ENCODE results near the gene CNOT6.

CNOT6 gene

DNA sequence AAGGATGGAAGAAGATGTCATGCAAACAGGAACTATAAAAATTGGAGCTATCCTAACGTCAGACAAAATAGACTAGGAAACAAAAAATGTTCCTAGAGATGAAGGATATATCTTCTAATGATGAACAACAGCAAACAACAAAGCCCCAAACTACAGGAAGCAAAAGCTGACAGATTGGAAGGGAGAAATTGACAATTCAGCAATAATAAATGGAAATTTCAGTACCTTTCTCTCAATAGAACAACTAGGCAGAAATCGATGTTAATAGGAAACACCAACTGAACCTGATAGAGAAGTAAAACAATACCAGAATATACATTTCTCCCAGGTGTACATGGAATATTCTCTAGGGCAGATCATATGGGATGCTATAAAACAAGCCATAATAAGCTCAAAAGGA, 89.6 kb downstream of the CNOT6 start:
- DNase-seq: no peak

DNA sequence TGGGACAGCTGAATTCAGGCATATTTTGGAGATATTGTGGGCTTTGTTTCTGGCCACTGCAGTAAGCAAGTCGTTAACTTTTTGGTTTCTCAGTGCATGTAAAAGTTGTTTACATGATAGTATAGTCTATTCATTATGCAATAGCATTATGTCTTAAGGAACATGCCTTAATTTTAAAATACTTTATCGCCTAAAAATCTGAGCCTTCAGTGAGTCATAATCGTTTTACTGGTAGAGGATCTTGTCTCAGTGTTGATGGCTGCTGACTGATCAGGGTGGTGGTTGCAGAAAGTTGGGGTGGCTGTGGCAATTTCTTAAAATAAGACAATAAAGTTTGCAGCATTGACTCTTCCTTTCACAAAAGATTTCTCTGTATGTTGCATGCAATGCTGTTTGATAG, 92.0 kb downstream of the CNOT6 start:
- no peak for DNase-seq

DNA sequence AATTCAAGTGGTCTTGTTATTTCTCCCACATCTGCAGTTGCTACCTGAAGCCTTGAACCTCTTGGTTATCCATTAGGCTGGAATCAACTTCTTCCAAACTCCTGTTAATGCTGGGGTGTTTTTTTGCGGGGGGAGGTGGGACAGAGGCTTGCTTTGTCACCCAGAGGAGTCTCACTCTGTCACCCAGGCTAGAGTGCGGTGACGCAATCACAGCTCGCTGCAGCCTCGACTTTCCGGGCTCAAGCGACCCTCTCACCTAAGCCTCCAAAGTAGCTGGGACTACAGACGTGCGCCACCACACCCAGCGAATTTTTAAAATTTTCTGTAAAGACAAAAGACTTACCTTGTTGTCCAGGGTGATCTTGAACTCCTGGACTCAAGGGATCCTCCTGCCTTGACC, 92.7 kb downstream of the CNOT6 start:
- DNase-seq: no peak

DNA sequence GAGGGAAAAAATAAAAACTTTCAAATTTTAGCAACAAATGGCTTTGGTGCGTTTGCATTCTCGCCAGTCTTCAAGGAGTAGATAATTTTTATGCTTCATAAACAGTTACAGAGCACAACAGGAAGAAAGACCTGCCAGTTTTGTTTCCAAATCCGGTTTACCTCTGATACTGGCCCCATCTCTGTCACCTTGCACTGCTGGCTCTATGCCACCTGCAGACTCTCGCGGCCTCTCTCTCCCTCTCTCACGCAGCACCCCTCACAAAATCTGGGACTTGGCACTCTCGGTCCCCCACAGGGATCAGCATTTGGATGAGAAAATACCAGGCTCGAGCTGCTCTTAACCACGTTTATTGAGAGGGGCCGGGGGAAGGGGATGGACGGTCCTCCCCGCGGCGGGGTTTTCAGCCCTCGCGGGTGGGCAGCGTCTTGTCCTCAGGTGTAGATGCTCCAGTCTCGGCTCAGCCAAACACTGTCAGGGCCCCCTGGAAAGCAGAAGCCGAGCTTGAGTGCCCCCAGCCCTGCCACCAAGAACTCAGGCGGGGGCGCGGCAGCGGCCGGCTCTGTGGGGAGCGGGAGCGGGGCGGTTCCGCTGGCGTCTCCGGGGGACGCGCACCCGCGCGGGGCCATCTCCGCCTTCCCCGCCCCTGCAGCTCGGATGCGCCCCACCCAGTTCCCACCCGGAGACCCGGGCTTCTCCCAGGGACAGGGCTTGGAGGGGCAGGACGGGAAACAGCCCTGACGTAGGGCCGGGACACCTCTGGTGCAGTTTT, 95.8 kb downstream of the CNOT6 start:
- no peak for DNase-seq

DNA sequence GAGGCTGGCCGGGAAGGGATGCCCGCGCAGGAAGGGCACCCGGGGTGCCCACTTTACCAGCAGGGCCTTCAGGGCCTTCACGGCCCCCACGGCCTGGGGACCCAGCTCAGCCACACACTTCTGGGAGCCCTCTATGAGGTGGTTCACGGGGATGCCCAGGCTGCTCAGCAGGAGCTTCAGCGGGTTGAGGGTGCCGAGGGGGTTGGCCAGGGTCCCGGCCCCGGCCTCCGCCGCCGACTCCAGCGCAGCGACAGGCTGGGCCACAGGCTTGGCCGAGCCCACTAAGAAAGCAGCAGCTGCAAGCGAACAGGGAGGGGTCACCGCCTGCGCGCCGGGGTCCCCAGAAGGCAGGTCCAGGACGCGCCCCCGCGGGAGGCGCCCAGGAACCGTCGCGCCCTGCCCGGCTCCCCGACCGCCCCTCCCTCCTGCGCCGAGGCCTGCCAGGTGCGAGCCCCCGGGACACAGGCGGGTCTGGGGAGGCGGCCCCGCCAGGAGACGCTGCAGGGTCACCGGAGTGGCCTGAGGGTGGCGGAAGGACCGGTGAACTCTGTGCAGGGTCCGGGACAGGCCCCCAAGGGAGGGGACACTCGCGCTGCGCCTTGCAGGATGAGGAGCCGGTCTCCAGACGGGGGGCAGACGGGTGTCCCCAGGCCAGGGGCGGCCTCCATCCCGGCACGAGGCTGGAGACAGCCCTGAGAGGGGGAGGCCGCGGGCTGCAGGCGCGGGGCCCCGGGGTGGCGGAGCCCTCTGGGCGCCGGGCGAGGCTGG, 96.5 kb downstream of the CNOT6 start:
- no peak for DNase-seq

DNA sequence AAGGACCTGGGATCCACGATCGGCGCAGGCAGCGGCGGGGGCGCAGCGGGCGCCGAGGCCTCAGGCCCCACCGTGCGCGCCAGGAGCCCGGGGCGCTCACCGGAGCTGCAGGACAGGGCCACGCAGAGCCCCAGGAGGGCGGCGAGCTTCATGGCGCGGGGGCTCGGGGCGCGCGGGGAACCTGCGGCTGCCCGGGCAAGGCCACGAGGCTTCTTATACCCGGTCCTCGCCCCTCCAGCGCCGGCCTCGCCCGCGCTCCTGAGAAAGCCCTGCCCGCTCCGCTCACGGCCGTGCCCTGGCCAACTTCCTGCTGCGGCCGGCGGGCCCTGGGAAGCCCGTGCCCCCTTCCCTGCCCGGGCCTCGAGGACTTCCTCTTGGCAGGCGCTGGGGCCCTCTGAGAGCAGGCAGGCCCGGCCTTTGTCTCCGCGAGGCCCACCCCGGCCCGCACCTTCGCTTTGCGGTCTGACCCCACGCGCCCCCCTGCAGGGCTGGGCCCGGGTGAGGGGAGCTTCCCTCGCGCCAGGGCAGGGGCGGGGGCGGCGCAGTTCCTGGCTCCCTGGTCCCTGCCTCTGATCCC, 97.2 kb downstream of the CNOT6 start, which contains the start of gene SCGB3A1:
SCGB3A1 (minus strand) TSS at position 189 of the 577 bp plus-strand sequence; CDS start at position 152, 37 bp downstream.
- no peak for DNase-seq

DNA sequence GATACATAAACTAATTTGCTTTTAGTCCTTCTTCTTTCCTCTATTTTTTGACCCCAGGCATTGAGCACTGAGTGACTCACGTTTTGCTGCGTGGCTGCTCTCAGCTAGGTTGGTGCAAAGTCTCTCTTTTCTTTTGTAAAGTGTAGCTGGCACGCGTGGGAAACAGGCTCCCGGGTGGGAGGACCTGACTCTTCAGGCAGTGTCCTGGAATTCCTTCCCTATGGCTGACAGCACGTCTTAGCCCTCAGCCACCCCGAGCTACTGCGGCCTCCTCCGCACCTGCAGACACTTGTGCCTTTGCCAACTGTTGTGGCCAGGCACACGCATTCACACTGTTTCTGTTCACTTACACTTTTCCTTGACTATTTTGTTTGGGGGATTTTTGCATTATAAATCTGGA, 98.0 kb downstream of the CNOT6 start:
- no peak for DNase-seq

DNA sequence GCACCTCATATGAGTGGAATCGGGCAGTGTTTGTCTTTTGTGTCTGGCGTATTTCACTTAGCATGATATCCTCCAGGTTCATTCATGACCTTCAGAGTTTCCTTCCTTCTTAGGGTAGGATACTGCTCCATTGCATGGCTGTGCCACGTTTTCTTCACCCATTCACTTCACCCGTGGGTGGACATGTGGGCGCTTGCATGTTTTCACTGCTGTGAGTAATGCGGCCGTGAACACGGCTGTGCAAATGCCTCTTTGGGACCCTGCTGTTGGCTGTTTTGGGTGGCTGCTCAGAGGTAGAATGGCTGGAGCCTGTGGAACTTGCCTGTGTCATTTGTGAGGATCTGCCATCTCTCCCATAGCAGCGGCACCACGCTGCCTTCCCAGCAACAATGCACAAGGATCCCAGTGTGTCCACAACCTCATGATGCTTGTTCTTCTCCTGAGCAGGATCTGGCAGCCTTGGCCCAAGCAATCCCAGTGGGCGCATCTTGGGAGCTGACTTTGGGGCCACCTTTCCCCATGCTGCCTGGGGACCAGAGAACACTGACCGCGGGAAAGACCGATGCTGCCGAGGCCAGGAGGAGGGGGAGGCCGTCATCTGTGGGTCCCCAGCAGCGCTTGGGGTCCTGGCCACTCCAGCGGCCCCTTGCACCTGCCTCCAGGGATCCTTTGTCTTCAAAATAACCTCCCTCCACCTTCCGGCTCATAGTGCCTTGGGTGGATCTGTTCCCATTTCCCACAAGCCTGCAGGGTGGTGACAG, 99.4 kb downstream of the CNOT6 start:
- no peak for DNase-seq

DNA sequence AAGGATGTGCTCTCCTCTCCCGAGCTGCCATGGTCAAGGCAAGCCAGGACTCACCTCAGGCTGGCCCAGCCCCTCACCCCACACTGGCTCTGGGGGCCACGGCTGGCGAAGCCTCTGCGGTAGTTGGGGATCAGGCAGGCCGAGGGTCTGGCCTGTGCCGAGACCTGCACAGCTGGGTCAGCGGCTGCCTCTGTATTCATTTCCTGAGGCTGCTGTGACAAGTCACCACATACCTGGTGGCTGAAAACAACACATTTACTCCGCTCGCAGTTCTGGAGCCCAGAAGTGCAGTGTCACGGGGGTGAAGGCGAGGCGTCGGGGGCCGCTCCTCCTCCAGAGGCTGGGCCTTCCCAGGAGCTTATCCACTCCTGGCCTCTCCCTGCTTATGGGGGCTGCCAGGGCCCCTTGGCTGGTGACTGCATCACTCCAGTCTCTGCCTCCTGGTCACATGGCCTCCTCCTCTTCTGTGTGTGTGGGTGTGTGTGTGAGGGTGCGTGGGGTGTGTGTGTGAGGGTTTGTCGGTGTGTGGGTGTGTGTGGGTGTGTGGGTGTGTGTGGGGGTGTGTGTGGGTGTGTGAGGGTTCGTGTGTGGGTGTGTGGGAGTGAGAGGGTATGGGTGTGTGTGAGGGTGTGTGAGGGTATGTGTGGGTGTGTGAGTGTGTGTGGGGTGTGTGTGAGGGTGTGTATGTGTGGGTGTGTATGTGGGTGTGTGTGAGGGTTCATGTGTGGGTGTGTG, 100.3 kb downstream of the CNOT6 start:
- no peak for DNase-seq

DNA sequence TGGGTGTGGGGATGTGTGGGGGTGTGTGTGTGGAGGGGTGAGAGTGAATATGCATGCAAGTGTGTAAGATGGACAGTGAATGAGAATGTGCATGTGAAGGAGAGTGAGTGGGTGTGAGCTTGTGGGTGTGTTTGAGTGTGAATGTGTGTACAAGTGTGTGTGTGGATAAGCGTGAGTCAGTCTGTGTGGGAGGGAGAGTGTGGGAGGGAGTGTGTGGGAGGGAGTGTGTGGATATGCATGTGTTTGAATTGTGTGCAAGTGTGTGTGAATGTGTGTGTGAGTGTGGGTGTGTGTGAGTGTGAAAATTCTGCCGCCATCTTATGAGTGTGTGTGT, 100.8 kb downstream of the CNOT6 start:
- no peak for DNase-seq

DNA sequence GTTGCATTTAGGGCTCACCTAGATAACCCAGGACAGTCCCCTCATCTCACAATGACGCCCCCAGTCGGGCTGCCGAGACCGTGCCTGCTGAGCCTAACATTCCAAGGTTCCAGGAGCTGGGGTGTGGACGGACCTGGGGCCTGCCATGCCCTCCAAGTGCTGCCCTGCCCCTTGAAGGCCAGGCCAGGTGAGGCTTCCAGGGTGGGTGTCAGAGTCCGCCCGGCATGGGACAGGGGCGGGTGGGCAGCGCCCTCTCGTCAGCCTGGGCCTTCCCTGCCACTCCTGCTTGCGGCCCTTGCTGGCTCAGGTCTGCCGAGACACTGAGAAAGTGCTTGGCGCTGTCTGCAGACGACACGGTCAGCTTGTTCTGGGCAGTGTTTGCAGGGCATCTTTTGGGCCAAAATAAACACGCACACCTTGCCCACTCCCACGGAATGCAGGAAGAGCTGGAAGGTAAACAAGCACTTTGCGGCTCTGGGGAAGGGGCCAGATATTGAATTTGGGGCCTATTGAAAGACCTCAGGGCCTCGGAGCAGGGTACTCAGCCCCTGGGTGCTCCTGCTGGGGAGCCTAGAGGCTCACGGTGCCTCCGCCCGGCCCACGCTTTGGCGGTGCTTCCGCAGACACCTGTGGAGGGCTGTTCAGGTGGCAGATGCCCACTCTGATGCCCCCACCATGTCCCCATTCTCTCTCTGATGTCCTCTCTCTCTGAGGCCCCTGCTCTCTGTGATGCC, 101.4 kb downstream of the CNOT6 start:
- DNase-seq: no peak

DNA sequence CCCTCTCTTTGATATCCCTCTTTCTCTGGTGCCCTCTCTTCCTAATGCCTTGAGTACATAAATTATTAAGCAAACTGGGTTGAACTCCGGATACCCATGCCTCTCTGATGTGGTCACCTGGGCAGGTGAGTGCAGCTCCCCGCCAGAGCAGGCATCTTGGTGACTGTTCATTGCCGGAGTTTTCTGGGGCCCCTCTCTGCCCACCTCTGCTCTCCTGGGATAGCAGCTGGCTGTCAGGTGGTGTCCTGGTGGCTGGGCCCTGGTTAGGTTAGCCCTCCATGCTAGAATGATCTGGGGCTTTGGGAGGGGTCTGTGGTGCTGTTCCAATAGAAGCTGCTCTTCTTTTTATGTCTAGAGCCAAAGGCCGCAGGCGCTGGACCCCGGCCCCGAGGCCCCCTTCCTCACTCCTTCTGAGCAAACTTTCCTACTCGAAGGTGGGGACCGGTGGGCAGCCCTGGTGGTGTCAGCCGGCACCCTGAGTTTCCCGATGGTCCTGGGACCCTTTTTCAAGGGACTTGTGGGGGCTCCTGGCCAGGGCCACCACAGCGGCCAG, 102.0 kb downstream of the CNOT6 start:
- DNase-seq: no peak

DNA sequence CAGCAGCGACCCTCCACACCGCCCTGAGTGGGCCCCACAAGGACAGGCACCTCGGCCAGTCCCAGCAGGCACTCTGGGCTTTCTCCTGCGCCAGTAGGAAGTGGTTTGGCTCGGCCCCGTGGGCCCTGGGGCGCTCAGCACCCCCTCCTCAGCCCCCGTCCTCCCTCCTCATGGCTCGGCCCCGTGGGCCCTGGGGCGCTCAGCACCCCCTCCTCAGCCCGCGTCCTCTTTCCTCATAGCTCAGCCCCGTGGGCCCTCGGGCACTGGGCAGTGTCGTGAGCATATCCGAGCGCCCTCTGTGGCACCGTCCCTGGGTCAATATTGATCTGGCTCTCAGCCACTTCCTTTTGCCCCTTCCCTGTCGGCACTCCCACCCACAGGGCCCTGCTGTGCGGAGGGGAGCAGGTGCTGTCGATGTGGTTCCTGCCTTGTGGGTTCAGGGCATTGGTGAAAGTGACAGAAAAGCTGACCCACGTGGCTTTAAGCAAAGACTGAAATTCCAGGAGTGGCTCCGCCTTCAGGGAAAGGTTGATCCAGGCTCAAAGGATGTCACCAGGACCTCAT, 102.6 kb downstream of the CNOT6 start:
- DNase-seq: no peak

DNA sequence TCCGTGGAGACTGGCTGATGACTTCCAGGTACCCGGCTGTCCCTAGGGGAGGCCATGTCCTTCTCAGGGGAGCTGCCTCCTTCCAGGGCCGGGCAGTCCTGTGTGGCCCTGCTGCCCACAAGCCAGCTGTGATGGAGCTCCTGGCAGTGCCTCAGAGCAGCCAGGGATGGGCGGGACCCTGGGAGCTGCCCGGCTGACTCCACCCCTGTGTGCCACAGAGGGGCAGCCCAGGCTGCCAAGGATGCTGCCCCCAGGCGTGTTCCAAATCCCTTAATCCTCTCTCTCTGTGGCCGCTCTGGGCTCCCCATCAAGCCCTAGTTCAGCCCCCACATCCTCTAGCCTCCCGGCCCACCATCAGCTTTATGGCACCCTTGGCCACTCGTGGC, 104.1 kb downstream of the CNOT6 start:
- no peak for DNase-seq

DNA sequence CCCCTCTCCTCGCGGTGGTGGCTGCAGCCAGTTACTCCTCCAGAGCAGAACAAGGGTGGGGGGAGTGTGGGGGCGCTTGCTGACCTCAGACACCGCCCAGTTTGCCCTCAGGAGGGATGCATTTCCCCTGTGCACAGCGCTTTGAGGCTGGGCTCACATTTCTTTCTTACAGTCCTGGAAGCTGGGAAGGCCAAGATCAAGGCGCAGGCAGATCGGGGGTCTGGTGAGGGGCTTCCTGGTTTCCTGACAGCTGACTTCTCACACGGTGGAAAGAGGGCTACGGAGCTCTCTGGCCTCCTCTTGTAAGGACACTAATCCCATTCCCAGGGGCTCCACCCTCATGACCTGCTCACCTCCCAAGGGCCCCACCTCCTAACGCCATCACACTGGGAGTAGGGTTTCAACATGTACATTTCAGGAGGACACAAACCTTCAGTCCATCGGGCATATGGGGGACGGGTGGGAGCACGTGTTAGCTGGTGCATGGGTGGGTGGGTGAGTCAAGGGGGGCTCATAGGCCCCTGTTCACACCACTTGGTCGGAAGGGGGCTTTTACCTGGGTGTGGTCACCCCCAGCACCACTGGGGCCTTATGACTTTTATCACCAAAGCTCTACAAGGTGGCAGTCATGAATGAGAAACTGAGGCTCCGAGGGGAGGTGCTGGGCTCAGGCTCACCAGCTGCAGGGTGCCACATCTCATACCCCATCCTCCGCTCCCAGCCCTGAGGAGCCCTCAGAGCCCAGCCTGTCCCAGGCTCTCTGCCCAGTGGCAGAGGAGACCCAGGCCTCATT, 104.8 kb downstream of the CNOT6 start:
- DNase-seq: no peak

DNA sequence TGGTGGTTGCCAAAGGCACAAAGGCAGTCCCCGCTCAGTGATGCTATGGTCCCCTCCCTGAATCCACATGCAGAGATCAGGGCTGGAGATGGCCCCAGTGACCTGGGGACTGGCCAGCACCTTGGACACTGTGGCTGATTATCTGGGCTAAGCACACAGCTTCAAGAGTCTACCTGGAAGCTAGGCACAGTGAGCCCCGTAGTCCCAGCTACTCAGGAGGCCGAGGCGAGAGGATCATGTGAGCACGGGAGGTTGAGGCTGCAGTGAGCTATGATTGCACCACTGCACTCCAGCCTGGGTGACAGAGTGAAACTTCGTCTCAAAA, 105.4 kb downstream of the CNOT6 start:
- no peak for DNase-seq

DNA sequence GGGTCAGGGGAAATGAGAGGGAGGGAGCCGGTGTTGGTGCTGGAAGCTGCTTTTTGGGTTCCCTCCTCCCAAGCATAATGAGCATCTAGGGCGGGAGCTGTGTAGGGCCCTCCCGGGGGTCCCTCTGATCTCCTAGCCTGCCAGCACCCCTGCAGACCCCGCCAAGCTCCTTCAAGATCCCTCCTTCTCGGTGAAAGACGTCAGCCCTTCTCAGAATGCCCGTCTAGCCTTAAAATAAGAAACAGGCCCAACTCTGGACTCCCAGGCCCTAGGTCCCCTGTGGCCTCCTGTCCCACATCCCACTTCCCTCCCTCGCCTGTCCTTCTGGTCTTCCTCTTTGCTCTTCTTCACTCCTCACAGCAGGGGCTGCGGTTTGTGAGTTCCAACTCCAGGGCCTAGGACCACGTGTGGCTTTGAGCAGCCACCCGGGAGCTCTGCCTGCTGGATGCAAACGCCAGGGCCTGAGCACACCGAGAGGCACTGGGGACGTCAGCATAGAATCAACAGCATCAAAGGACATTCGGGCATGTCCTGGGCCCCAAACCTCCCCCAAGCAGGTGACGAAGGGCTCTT, 105.9 kb downstream of the CNOT6 start:
- DNase-seq: no peak

DNA sequence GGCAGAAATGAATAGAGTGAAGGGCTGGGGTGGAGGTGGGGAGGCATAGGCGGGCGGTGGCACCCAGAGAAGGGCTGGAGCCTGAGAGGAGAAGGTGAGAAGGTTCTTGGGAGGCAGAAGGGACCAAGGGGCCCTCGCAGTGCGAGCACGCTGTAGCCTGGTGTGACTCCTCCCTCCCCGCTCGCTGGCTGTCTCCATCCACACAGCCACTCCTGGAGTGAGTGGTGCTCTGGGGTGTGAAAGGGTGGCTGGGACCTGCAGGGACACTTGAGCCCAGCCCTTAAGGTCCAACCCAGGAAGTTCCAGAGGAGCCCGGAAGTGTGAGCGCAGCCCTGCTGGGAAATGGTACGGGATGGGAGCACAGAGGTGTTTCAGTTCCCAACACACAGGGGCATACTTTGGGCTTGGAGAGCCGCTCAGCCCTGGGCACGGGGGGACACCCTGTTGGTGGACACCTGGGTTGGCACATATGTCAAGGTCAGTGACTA, 106.4 kb downstream of the CNOT6 start:
- DNase-seq: no peak

DNA sequence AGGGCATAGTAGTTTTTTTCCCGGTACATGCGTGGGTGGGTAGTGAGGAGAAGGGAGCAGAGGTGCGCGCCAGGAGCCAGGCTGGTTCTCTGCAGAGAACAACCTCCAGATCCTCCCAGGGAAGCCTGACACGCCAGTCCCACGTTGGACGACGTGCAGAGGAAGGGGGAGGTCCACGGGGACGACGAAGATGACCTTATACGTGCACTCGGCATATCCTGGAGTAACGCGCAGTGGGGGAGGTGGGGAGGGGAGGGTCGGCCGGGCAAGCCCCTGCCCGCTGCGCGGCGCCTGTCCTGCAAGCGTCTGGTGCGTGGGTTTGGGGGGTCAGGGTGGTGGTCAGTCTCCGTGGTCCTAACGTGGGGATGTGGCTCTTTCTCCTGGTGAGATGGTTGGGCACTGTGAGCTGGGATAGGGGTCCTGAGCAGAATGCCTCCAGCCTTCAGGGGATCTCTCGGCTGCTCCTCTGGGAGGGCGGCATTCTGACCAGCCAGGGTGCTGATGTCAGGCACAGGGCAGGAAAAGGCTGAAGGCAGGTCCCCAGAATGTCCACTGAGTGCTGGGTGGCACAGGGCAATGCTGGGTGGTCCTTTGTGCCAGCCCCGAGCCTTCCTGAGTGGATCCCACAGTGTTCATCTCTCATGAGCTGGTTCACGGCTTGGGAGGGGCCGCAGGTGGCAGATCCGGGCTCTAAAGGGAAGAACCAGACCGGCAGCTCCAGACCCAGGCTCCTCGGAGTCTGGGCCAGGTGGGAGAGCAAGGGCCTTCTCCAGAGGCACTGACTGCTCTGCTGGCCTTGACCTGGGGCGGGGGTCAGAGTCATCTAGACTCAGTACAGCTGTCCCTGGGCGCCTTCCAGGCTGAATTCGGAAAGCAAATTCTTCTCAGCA, 107.7 kb downstream of the CNOT6 start:
- no peak for DNase-seq

Measured in stimulated activated CD4-positive, alpha-beta T cell treated with anti-CD3 and anti-CD28 coated beads, Interleukin-1b, Interleukin-23, amount 100 ng/mL, for 48 hours (primary cell).